Thyroid gland (tissue), 4 donors: ENCODE measurements around the gene KLHDC4. TPM values are rescaled to one million over a fixed set of nuclear protein-coding genes. Genes with fewer than 3 reads are reported as not detected.
A peak's percentile ranks its signal among the peaks of the same experiment; 100 is the strongest.

ENCODE experiments used
- DNase-seq, 2 donors: peaks; one replicate each; pipeline ENCODE4 v3.0.0-alpha.2; 2019
- H3K27ac ChIP-seq, 3 donors: fragments of 200-600 bp; sonication (generic); 1 replicate in 2 of 3; 2 replicates in 1 of 3; pipeline ENCODE4 v1.5.1; 2016 to 2019; ENCODE audit warnings: mild to moderate bottlenecking in 1 of 3, moderate library complexity in 1 of 3
- H3K27me3 ChIP-seq: fragments of 200-600 bp; sonication (generic); one replicate; pipeline ENCODE4 v1.5.1; 2019
- H3K36me3 ChIP-seq, 2 donors: fragments of 200-600 bp; sonication (generic); one replicate each; pipeline ENCODE4 v1.5.1; 2016 to 2019
- H3K4me1 ChIP-seq, 2 donors: fragments of 200-600 bp; sonication (generic); one replicate each; pipeline ENCODE4 v1.5.1; 2017 to 2019
- H3K4me3 ChIP-seq, 3 donors: fragments of 200-600 bp; sonication (generic); replicated peaks in 1 of 3; 1 replicate in 2 of 3; 2 replicates in 1 of 3; pipeline ENCODE4 v1.5.1; 2016; ENCODE audit warnings: mild to moderate bottlenecking in 1 of 3
- H3K9me3 ChIP-seq: fragments of 200-600 bp; sonication (generic); one replicate; pipeline ENCODE4 v1.5.1; 2017
- POLR2A ChIP-seq, 2 donors: fragments of 450-650 bp; IDR thresholded peaks; one replicate each; pipeline ENCODE4 v1.6.1; 2017; ENCODE audit warnings: antibody characterized with exemption in 2 of 2, mild to moderate bottlenecking in 2 of 2, moderate library complexity in 1 of 2
- WGBS, 2 donors: methylation state at CpG; one replicate each; pipeline ENCODE4 v1.1.5; 2017; 5-methylcytosine and 5-hydroxymethylcytosine counted together
- intact Hi-C: fragments of 100-400 bp; cut with DNase I; formaldehyde crosslinking; loops from one replicate; pipeline ENCODE4 v1.15.1; 2023
- total RNA-seq, 4 donors: library from RNA; depleted of rRNA; stranded (reverse); fragments of >200 nt; gene quantifications; one replicate each; pipeline ENCODE4 v1.2.3, GENCODE V29; 2016
- TF ChIP-seq, protein P1 (sequence below), 6 experiments: fragments of 200-600 bp in 3 of 6; fragments of 450-650 bp in 3 of 6; sonication (generic) in 3 of 6; IDR thresholded peaks; one replicate each; pipeline ENCODE4 v1.5.1; 2016 to 2019; ENCODE audit warnings: antibody characterized with exemption in 6 of 6, mild to moderate bottlenecking in 2 of 6, inconsistent platforms in 1 of 6, moderate library complexity in 1 of 6

Gene KLHDC4
- total RNA-seq, 4 donors from 2014 or later = 19.9 to 40.9 (median 30.3) TPM

GRCh38 chr16:87808108-87808507 is 42.3 kb upstream of the KLHDC4 start:
- H3K9me3 ChIP-seq = no peaks in the 10 kb centered on the region
- TF ChIP-seq, protein P1, sequence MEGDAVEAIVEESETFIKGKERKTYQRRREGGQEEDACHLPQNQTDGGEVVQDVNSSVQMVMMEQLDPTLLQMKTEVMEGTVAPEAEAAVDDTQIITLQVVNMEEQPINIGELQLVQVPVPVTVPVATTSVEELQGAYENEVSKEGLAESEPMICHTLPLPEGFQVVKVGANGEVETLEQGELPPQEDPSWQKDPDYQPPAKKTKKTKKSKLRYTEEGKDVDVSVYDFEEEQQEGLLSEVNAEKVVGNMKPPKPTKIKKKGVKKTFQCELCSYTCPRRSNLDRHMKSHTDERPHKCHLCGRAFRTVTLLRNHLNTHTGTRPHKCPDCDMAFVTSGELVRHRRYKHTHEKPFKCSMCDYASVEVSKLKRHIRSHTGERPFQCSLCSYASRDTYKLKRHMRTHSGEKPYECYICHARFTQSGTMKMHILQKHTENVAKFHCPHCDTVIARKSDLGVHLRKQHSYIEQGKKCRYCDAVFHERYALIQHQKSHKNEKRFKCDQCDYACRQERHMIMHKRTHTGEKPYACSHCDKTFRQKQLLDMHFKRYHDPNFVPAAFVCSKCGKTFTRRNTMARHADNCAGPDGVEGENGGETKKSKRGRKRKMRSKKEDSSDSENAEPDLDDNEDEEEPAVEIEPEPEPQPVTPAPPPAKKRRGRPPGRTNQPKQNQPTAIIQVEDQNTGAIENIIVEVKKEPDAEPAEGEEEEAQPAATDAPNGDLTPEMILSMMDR (IDR thresholded peaks at IDR 0.05) = no peak
- TF ChIP-seq POLR2A (IDR thresholded peaks at IDR 0.05) = no peak
- H3K4me3 ChIP-seq = no peak overlapping the region
- DNase-seq = no peak
- H3K36me3 ChIP-seq = no peaks in the 10 kb centered on the region
- H3K4me1 ChIP-seq = peaks cover 7 to 12% of the 10 kb centered on the region in 2 donors
- intact Hi-C loops = no loop called here
- 82 to 95% methylated on average over 6 of the region's 6 CpGs for WGBS, 2 donors
- no peaks in the 10 kb centered on the region for H3K27me3 ChIP-seq
- no peak overlapping the region for H3K27ac ChIP-seq

DNA sequence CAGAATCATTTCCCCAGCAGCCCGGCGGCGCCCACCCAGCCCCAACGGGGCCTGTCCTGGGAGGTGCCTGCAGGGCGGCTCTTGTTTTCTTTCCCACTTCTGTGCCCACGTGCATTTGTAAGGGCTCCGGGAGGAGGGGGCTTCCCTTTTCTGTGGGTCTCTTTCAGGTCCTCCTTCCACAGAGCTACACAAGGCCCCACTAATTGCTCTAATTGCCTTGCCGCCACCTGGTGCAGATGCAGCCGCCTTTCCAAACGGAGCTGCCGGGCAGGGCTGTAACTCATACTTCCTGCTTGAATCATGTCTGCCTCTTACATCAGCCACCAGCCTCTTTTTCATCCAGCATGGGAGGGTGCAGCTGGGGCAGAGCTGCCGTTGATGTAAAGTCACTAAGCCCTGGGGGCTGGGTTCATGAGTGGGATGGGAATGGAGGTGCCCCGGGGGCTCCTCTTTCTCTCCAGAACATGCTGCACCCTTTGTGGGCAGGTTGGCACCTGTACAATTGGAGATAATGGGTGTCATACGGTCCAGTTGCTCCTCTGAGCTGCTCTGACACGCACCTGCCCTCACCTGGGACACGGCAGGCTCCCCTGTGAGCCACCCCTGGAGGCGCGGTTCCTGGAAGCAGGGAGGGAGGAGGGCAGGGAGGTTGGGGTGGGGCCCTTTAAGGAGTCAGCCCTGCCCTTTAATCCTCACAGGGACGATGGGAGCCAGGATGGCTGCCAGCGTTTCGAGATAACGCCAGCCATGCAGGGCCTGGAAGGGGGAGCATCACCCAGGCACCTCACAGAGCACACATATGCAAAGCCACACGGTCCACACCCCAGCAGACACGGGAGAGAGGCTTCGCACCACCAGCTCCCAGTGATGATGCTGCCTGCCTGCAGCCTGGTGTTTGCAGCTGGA is 41.1 kb upstream of the KLHDC4 start:
- intact Hi-C loops = no loop called here
- Histone ChIP-seq H3K27ac (no peak overlapping the region), H3K36me3 (no peaks in the 10 kb centered on the region), H3K4me3 (peak overlapping the region in 1 of 3 donors; percentile 17), H3K9me3 (no peaks in the 10 kb centered on the region), H3K27me3 (no peaks in the 10 kb centered on the region), H3K4me1 (peaks cover 7 to 12% of the 10 kb centered on the region in 2 donors)
- DNase-seq = peak; percentile 21 to 26
- 17 to 20% methylated on average over 22 to 23 of the region's 25 CpGs for WGBS, 2 donors
- TF ChIP-seq, protein P1 (IDR thresholded peaks at IDR 0.05) = no peak
- no peak for TF ChIP-seq POLR2A (IDR thresholded peaks at IDR 0.05)

GRCh38 chr16:87806261-87806640 is 40.5 kb upstream of the KLHDC4 start:
- H3K27ac ChIP-seq = no peak overlapping the region
- no peak for DNase-seq
- no peaks in the 10 kb centered on the region for H3K27me3 ChIP-seq
- WGBS, 2 donors = 57 to 66% methylated on average over 6 to 15 of the region's 16 CpGs
- H3K9me3 ChIP-seq = no peaks in the 10 kb centered on the region
- H3K4me1 ChIP-seq = peaks cover 7 to 12% of the 10 kb centered on the region in 2 donors
- peak overlapping the region in 1 of 3 donors; percentile 17 for H3K4me3 ChIP-seq
- intact Hi-C loops = no loop called here
- no peaks in the 10 kb centered on the region for H3K36me3 ChIP-seq
- TF ChIP-seq, protein P1 (IDR thresholded peaks at IDR 0.05) = no peak
- TF ChIP-seq POLR2A (IDR thresholded peaks at IDR 0.05) = no peak

- Histone ChIP-seq H3K27ac (no peak overlapping the region), H3K36me3 (no peaks in the 10 kb centered on the region), H3K4me3 (no peak overlapping the region), H3K27me3 (no peaks in the 10 kb centered on the region), H3K9me3 (no peaks in the 10 kb centered on the region), H3K4me1 (peaks cover 7 to 12% of the 10 kb centered on the region in 2 donors)
- DNase-seq = no peak
- intact Hi-C loops = no loop called here
- 90 to 100% methylated on average over 3 to 5 of the region's 5 CpGs for WGBS, 2 donors
- TF ChIP-seq POLR2A (IDR thresholded peaks at IDR 0.05) = no peak
- TF ChIP-seq, protein P1 (IDR thresholded peaks at IDR 0.05) = no peak
Measured at GRCh38 chr16:87803385-87803784, 37.6 kb upstream of the KLHDC4 start.

- WGBS, 2 donors = 79 to 87% methylated on average over 8 of the region's 8 CpGs
- TF ChIP-seq POLR2A (IDR thresholded peaks at IDR 0.05) = no peak
- TF ChIP-seq, protein P1 (IDR thresholded peaks at IDR 0.05) = no peak
Measured at GRCh38 chr16:87802670-87803069, 36.9 kb upstream of the KLHDC4 start.

More at GRCh38 chr16:87802670-87803069, 36.9 kb upstream of the KLHDC4 start:
- no peaks in the 10 kb centered on the region for H3K9me3 ChIP-seq
- no peak overlapping the region for H3K27ac ChIP-seq
- no peak for DNase-seq
- H3K36me3 ChIP-seq = no peaks in the 10 kb centered on the region
- no peak overlapping the region for H3K4me3 ChIP-seq
- peaks cover 7 to 12% of the 10 kb centered on the region in 2 donors for H3K4me1 ChIP-seq
- H3K27me3 ChIP-seq = no peaks in the 10 kb centered on the region
- intact Hi-C loops = no loop called here
